ENCODE measurements around the gene ACSF2.

ACSF2 gene

GRCh38 chr17:50495918-50496317 is 69.9 kb downstream of the ACSF2 start:
- TF ChIP-seq CEBPB (IDR thresholded peaks at IDR 0.05) = no peak

- no peak for TF ChIP-seq REST (IDR thresholded peaks at IDR 0.05; ENCODE audit: low read depth)
- no peak for TF ChIP-seq ZBTB7A (IDR thresholded peaks at IDR 0.05; ENCODE audit: low read depth)
- no peak for TF ChIP-seq CREB1 (IDR thresholded peaks at IDR 0.05; ENCODE audit: low read depth)
- TF ChIP-seq USF1 (IDR thresholded peaks at IDR 0.05) = no peak
- no peak for TF ChIP-seq EGR1 (IDR thresholded peaks at IDR 0.05)
- no peak for TF ChIP-seq TEAD4 (IDR thresholded peaks at IDR 0.05)
- TF ChIP-seq NFIC (IDR thresholded peaks at IDR 0.05) = no peak
- TF ChIP-seq FOXM1 (IDR thresholded peaks at IDR 0.05; ENCODE audit: borderline replicate concordance, low read depth) = no peak
- no peak for TF ChIP-seq CEBPB (IDR thresholded peaks at IDR 0.05)
- TF ChIP-seq RAD21 (IDR thresholded peaks at IDR 0.05; ENCODE audit: low read depth) = no peak
- no peak for TF ChIP-seq TAF1 (IDR thresholded peaks at IDR 0.05; ENCODE audit: low read depth)
- TF ChIP-seq MAX (IDR thresholded peaks at IDR 0.05) = no peak
- TF ChIP-seq YY1 (IDR thresholded peaks at IDR 0.05; ENCODE audit: low read depth) = no peak
- TF ChIP-seq EP300 (IDR thresholded peaks at IDR 0.05; ENCODE audit: borderline replicate concordance) = no peak
- TF ChIP-seq TCF12 (IDR thresholded peaks at IDR 0.05; ENCODE audit: low read depth) = no peak
These were observed 72.2 kb downstream of the ACSF2 start for GRCh38 chr17:50498021-50498874.

- TF ChIP-seq FOXM1 (IDR thresholded peaks at IDR 0.05; ENCODE audit: borderline replicate concordance, low read depth) = no peak
These were observed 73.3 kb downstream of the ACSF2 start for GRCh38 chr17:50499270-50499669.

GRCh38 chr17:50499721-50500120 is 73.7 kb downstream of the ACSF2 start:
- no peak for TF ChIP-seq REST (IDR thresholded peaks at IDR 0.05; ENCODE audit: low read depth)
- TF ChIP-seq TEAD4 (IDR thresholded peaks at IDR 0.05) = no peak
- TF ChIP-seq TAF1 (IDR thresholded peaks at IDR 0.05; ENCODE audit: low read depth) = no peak
- TF ChIP-seq EGR1 (IDR thresholded peaks at IDR 0.05) = no peak
- no peak for TF ChIP-seq MAX (IDR thresholded peaks at IDR 0.05)
- no peak for TF ChIP-seq ZBTB7A (IDR thresholded peaks at IDR 0.05; ENCODE audit: low read depth)
- TF ChIP-seq FOXM1 (IDR thresholded peaks at IDR 0.05; ENCODE audit: borderline replicate concordance, low read depth) = no peak
- TF ChIP-seq YY1 (IDR thresholded peaks at IDR 0.05; ENCODE audit: low read depth) = no peak
- TF ChIP-seq USF1 (IDR thresholded peaks at IDR 0.05) = no peak
- no peak for TF ChIP-seq NFIC (IDR thresholded peaks at IDR 0.05)

- TF ChIP-seq USF1 (IDR thresholded peaks at IDR 0.05) = no peak
- peak; percentile 39; the same call in 1 of the 2 replicates for TF ChIP-seq RAD21 (IDR thresholded peaks at IDR 0.05; ENCODE audit: low read depth)
- TF ChIP-seq TEAD4 (IDR thresholded peaks at IDR 0.05) = no peak
These were observed 75.0 kb downstream of the ACSF2 start for GRCh38 chr17:50501054-50501453.

- TF ChIP-seq REST (IDR thresholded peaks at IDR 0.05; ENCODE audit: low read depth) (no peak), NFIC (IDR thresholded peaks at IDR 0.05) (no peak), EP300 (IDR thresholded peaks at IDR 0.05; ENCODE audit: borderline replicate concordance) (no peak), YY1 (IDR thresholded peaks at IDR 0.05; ENCODE audit: low read depth) (no peak), TEAD4 (IDR thresholded peaks at IDR 0.05) (no peak), MAX (IDR thresholded peaks at IDR 0.05) (no peak), USF1 (IDR thresholded peaks at IDR 0.05) (no peak)
These were observed 76.4 kb downstream of the ACSF2 start for GRCh38 chr17:50502301-50502990.
